ENCODE measurements around the gene LRP11. TPM values are rescaled to one million over a fixed set of nuclear protein-coding genes. Genes with fewer than 3 reads are reported as not detected.
"Not testable (repeated sequence)": the region's sequence is repeated elsewhere in the genome, so short reads cannot be mapped to it uniquely, and the experiment has no call there.

Gene LRP11
- total and polyA plus RNA-seq, 7 donors: 1.6 to 29.6 (median 7.9) TPM

- ATAC-seq: no peak
- Histone ChIP-seq H3K27ac (no peak overlapping the region), H3K9me3 (no peaks in the 10 kb centered on the region), H3K4me3 (no peak overlapping the region), H3K4me1 (no peaks in the 10 kb centered on the region), H3K27me3 (ENCODE audit: insufficient read depth in 3 of 3, low read length in 2 of 3) (no peaks in the 10 kb centered on the region), H3K36me3 (ENCODE audit: insufficient read depth in 1 of 2, low read depth in 1 of 2) (no peaks in the 10 kb centered on the region)
- TF ChIP-seq, protein P1, sequence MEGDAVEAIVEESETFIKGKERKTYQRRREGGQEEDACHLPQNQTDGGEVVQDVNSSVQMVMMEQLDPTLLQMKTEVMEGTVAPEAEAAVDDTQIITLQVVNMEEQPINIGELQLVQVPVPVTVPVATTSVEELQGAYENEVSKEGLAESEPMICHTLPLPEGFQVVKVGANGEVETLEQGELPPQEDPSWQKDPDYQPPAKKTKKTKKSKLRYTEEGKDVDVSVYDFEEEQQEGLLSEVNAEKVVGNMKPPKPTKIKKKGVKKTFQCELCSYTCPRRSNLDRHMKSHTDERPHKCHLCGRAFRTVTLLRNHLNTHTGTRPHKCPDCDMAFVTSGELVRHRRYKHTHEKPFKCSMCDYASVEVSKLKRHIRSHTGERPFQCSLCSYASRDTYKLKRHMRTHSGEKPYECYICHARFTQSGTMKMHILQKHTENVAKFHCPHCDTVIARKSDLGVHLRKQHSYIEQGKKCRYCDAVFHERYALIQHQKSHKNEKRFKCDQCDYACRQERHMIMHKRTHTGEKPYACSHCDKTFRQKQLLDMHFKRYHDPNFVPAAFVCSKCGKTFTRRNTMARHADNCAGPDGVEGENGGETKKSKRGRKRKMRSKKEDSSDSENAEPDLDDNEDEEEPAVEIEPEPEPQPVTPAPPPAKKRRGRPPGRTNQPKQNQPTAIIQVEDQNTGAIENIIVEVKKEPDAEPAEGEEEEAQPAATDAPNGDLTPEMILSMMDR (IDR thresholded peaks at IDR 0.05): no peak
- intact Hi-C loops (cut with DNase I): no loop called here
- DNase-seq: peak in 1 of 2 donors; percentile 15
- WGBS, 3 donors: 95 to 96% (median 95%) methylated on average over 23 of the region's 23 CpGs
Observed at GRCh38 chr6:149910721-149911151, 46.6 kb upstream of the LRP11 start.

DNA sequence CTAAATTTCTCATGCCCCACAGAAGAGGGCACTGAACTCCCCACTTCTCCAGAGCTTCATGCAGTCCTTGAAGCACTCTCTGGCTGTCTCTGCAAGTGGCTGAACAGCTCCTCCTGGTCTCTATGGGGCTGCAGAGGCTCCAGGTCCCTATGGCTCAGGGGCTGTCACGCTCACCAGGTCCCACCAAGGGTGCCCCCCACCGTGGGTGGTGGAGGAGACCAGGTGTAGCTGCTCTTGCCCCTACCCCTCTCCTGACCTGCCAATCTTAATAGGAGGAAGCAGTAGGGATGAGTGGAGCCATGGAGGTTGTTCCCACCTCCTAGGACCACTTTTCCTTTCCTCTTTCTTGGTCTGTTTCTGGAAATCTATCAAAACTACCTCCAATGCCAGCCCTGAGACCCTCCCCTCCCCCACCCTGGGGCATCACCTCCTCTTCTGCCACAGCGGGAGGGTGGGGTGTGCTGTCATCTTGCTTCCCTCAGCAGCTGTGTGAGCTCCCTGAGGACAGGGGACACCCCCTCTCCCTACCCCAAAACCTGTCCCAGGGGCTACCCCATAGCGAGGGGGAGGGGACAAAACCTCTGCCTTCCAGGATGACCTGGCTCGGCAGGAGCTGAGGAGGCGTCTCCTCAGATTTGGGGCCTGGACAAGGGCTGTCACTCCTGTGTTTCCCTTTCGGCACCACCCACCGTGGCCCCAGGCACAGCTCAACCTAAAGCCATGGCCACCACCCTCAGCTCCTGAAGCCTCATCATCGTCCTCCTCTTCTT lies 45.7 kb upstream of the LRP11 start:
- Histone ChIP-seq H3K9me3 (no peaks in the 10 kb centered on the region), H3K36me3 (ENCODE audit: insufficient read depth in 1 of 2, low read depth in 1 of 2) (no peaks in the 10 kb centered on the region), H3K27me3 (ENCODE audit: insufficient read depth in 3 of 3, low read length in 2 of 3) (no peaks in the 10 kb centered on the region), H3K4me3 (no peak overlapping the region), H3K4me1 (no peaks in the 10 kb centered on the region), H3K27ac (no peak overlapping the region)
- DNase-seq (no peak), ATAC-seq (no peak)
- intact Hi-C loops (cut with DNase I): no loop called here
- TF ChIP-seq, protein P1 (IDR thresholded peaks at IDR 0.05): no peak
- 92 to 93% (median 93%) methylated on average over 8 to 9 of the region's 9 CpGs for WGBS, 3 donors

DNA sequence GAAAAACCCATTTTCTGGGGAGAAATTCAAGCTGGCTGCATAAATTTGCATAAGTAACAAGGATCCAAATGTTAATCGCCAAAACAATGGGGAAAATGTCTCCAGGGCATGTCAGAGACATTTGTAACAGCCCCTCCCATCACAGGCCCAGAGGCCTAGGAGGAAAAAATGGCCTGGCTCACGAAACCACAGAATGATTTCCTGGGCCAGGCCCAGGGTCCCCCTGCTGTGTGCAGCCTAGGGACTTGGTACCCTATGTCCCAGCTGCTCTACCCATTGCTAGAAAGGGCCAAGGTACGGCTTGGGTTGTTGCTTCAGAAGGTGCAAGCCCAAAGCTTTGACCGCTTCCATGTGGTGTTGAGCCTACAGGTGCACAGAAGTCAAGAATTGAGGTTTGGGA lies 44.3 kb upstream of the LRP11 start:
- H3K36me3 ChIP-seq (ENCODE audit: insufficient read depth in 1 of 2, low read depth in 1 of 2); intact Hi-C loops (cut with DNase I); H3K9me3 ChIP-seq; H3K4me3 ChIP-seq; H3K27ac ChIP-seq; DNase-seq; H3K4me1 ChIP-seq; ATAC-seq; H3K27me3 ChIP-seq (ENCODE audit: insufficient read depth in 3 of 3, low read length in 2 of 3): not testable (repeated sequence)
- 83 to 90% (median 85%) methylated on average over 4 of the region's 4 CpGs for WGBS, 3 donors

DNA sequence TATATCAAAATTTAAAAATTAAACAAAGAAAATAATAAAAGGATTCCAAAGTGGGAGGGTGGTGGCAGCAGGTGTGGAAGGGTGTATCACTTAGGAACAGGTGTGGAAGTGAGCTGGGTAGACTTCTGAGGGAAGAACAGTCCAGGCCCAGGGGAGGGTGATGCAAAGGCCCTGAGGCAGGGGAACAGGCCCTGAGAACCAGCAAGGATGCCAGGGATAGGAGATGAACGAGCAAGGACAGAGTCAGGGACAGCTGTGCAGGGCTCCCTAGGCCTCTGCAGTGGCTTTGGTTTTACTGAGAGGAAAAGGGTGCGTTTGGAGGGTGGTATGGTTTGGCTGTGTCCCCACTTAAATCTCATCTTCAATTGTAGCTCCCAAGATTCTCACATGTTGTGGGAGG lies 43.2 kb upstream of the LRP11 start:
- TF ChIP-seq, protein P1 (IDR thresholded peaks at IDR 0.05): no peak

DNA sequence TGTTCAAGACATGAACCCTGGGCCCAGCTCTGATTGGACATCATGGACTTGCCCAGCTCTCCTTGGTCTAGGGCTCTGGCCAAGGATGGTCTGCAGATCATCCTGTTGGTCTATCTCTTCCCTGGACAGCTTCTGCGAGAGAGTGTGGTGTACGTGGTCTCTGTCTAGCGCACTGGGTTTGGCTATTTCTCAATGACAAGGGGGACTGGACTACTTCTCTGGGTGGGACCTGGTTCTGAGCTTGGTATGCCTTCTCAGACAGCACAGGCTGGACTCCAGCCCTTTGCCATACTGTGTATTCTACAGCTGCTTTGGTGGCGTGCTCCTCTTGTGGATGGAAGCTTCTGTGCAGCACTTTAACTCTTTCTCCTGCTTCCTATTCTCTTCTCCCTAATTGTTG lies 42.2 kb upstream of the LRP11 start:
- Histone ChIP-seq H3K4me1 (no peaks in the 10 kb centered on the region), H3K9me3 (no peaks in the 10 kb centered on the region), H3K36me3 (ENCODE audit: insufficient read depth in 1 of 2, low read depth in 1 of 2) (no peaks in the 10 kb centered on the region), H3K27me3 (ENCODE audit: insufficient read depth in 3 of 3, low read length in 2 of 3) (no peaks in the 10 kb centered on the region), H3K4me3 (no peak overlapping the region), H3K27ac (no peak overlapping the region)
- WGBS, 3 donors: 97 to 100% (median 99%) methylated on average over 4 of the region's 4 CpGs
- intact Hi-C loops (cut with DNase I): no loop called here
- TF ChIP-seq, protein P1 (IDR thresholded peaks at IDR 0.05): no peak
- no peak for DNase-seq
- no peak for ATAC-seq

More for the DNA sequence above, 43.2 kb upstream of the LRP11 start:
- Histone ChIP-seq H3K27me3 (ENCODE audit: insufficient read depth in 3 of 3, low read length in 2 of 3) (no peaks in the 10 kb centered on the region), H3K4me1 (no peaks in the 10 kb centered on the region), H3K9me3 (no peaks in the 10 kb centered on the region), H3K36me3 (ENCODE audit: insufficient read depth in 1 of 2, low read depth in 1 of 2) (no peaks in the 10 kb centered on the region), H3K27ac (no peak overlapping the region), H3K4me3 (no peak overlapping the region)
- 93 to 100% (median 96%) methylated on average over 2 of the region's 2 CpGs for WGBS, 3 donors
- ATAC-seq (no peak), DNase-seq (no peak)
- intact Hi-C loops (cut with DNase I): no loop called here

All from psoas muscle (tissue), 8 donors.